Aortic smooth muscle cell (primary cell): ENCODE measurements around the gene OARD1. TPM values are rescaled to one million over a fixed set of nuclear protein-coding genes. Genes with fewer than 3 reads are reported as not detected.

Source experiments
- total RNA-seq: library from RNA; depleted of rRNA; stranded (reverse); fragments of >200 nt; gene quantifications from 2 replicates; pipeline ENCODE4 v1.2.3, GENCODE V29; 2014

OARD1 gene
- 9.6 and 13.6 TPM in 2 replicates for total RNA-seq

GRCh38 chr6:41071923-41072835 lies at the start of gene OARD1:
OARD1 (minus strand) TSS chr6:41072356; CDS start chr6:41071634, 722 bp downstream.

GRCh38 chr6:41072836-41073202 lies 663 bp upstream of the OARD1 start, which contains the start of gene NFYA:
NFYA (plus strand) TSS chr6:41072974; CDS start chr6:41079090, 6,116 bp downstream.

GRCh38 chr6:41053041-41053440 lies 19.1 kb downstream of the OARD1 start, which contains the start of gene APOBEC2:
APOBEC2 (plus strand) TSS chr6:41053202; CDS start chr6:41053348, 146 bp downstream.

GRCh38 chr6:41042226-41043055 lies 29.7 kb downstream of the OARD1 start, which contains the start of gene TSPO2:
TSPO2 (plus strand) TSS chr6:41042467; CDS start chr6:41042986, 519 bp downstream.

GRCh38 chr6:41039060-41039998 lies 32.8 kb downstream of the OARD1 start, which contains the start of gene UNC5CL:
UNC5CL (minus strand) TSS chr6:41039221; CDS start chr6:41035074, 4,147 bp downstream.

Other genes starting within 250 kb of the OARD1 start
- under 0.01 TPM in 1 of 2 replicates, not detected in the other for gene UNC5CL, start 33.1 kb downstream of the OARD1 start, total RNA-seq
- gene TSPO2, start 29.9 kb downstream of the OARD1 start, total RNA-seq, result not detected in 2 replicates
- not detected in 2 replicates for gene APOBEC2, start 19.2 kb downstream of the OARD1 start, total RNA-seq
- 12.6 and 14.8 TPM in 2 replicates for gene NFYA, start 618 bp upstream of the OARD1 start, total RNA-seq
- not detected in 2 replicates for gene TREML1, start 82.0 kb upstream of the OARD1 start, total RNA-seq
- gene TREM2, start 90.8 kb upstream of the OARD1 start, total RNA-seq, result not detected in 2 replicates
- gene TREML2, start 128.8 kb upstream of the OARD1 start, total RNA-seq, result not detected in 2 replicates
- gene TREML4, start 156.0 kb upstream of the OARD1 start, total RNA-seq, result not detected in 2 replicates
- gene TREM1, start 214.3 kb upstream of the OARD1 start, total RNA-seq, result 0.19 and 0.66 TPM in 2 replicates